Left lung (tissue), 10 donors: ENCODE data around the gene EGR4. TPM values are rescaled to one million over a fixed set of nuclear protein-coding genes. Genes with fewer than 3 reads are reported as not detected.

ENCODE experiments used
- ATAC-seq: fragments of 200-7000 bp; cut with Tn5 transposase; one replicate; pipeline ENCODE4 v1.9.1; 2020; ENCODE audit warnings: moderate library complexity
- DNase-seq, 4 donors: peaks; one replicate each; pipeline ENCODE4 v3.0.0-alpha.2; 2013 to 2020
- H3K27ac ChIP-seq, 2 donors: fragments of 200-600 bp; sonication (generic) in 1 of 2; one replicate each; pipeline versions ENCODE4 v1.5.0 to v1.8.0; 2020 to 2021
- H3K27me3 ChIP-seq, 2 donors: fragments of 200-600 bp; sonication (generic) in 1 of 2; one replicate each; pipeline versions ENCODE4 v1.5.0 to v1.8.0; 2020 to 2021
- H3K36me3 ChIP-seq, 2 donors: fragments of 200-600 bp; sonication (generic) in 1 of 2; one replicate each; pipeline versions ENCODE4 v1.5.0 to v1.8.0; 2020 to 2021
- H3K4me1 ChIP-seq, 2 donors: fragments of 200-600 bp; one replicate each; pipeline ENCODE4 v1.8.0; 2021
- H3K4me3 ChIP-seq, 2 donors: fragments of 200-600 bp; sonication (generic) in 1 of 2; one replicate each; pipeline versions ENCODE4 v1.5.0 to v1.8.0; 2020 to 2021; ENCODE audit warnings: mild to moderate bottlenecking in 1 of 2
- H3K9me3 ChIP-seq, 2 donors: fragments of 200-600 bp; sonication (generic) in 1 of 2; one replicate each; pipeline versions ENCODE4 v1.5.0 to v1.8.0; 2020 to 2021
- intact Hi-C, 2 donors: fragments of 100-400 bp; cut with DNase I; formaldehyde crosslinking; loops; one replicate each; pipeline versions ENCODE4 v1.11.2 to v1.14.2; 2022
- polyA plus RNA-seq, 6 donors: library from polyadenylated mRNA; unstranded; fragments of 120-200 nt; gene quantifications; one replicate each; pipeline ENCODE4 v1.2.1, GENCODE V29; 2013; ENCODE audit not compliant: insufficient read length in 6 of 6
- total RNA-seq, 2 donors: library from RNA; stranded (reverse); fragmentation: NEBNext Ultra II Directional; extraction: Animal tissue kit (Norgen Biotek cat#: 25700); gene quantifications; one replicate each; pipeline ENCODE4 v1.2.1, GENCODE V29; 2021
- TF ChIP-seq, protein P1 (sequence below), 2 donors: fragments of 200-600 bp; sonication (generic) in 1 of 2; IDR thresholded peaks; one replicate each; pipeline versions ENCODE4 v1.5.0 to v1.8.0; 2021; ENCODE audit warnings: antibody characterized with exemption in 2 of 2
- donor health status: DM: no; HTN: yes; CAD: no.
- donor health status: DM: no; HTN: no; CAD: no.

Gene EGR4
- total and polyA plus RNA-seq, 8 donors, result 0.08 TPM; not detected in 7

DNA sequence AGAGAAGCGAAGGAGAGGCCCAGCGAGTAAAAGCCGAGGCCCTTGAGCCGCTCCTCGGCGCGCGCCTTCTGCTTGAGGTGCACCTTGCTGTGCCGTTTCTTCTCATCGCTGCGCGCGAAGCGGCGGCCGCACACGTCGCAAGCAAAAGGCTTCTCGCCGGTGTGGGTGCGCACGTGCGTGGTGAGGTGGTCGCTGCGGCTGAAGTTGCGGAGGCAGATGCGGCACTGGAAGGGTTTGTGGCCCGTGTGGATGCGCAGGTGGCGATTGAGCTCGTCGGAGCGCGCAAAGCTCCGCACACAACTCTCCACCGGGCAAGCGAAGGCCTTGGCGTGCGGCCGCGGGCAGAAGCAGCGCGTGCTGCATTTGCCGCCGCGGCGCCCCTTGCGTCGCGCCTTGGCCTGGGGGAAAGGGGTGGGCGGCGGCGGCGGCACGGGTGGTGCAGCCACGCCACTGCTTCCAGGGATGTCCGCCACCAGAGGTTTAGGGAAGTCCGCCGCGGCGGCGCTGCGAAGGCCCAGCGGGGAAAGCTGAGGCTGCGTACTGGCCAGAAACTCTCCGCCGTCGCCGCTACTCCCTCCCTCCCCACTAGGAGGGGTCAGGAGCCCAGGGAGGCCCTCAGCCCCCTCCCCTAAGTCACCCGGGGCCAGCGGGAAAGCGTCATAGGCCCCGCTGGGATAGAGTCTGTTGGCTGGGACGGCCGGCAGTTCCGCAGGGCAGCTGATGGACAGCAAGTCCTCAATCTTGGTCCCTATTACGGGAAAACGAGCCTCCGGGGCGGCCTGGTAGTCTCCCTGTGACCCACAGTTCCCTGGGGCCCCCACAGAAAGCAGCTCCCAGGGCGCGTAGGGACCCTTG is 1.7 kb downstream of the EGR4 start:
- peaks cover 56 to 96% of the 10 kb centered on the region in 2 donors for H3K27me3 ChIP-seq
- H3K4me3 ChIP-seq, result no peak overlapping the region
- peak; percentile 7 for ATAC-seq
- H3K4me1 ChIP-seq, result peaks cover 8 to 24% of the 10 kb centered on the region in 2 donors
- intact Hi-C loops, result no loop called here
- TF ChIP-seq, protein P1, sequence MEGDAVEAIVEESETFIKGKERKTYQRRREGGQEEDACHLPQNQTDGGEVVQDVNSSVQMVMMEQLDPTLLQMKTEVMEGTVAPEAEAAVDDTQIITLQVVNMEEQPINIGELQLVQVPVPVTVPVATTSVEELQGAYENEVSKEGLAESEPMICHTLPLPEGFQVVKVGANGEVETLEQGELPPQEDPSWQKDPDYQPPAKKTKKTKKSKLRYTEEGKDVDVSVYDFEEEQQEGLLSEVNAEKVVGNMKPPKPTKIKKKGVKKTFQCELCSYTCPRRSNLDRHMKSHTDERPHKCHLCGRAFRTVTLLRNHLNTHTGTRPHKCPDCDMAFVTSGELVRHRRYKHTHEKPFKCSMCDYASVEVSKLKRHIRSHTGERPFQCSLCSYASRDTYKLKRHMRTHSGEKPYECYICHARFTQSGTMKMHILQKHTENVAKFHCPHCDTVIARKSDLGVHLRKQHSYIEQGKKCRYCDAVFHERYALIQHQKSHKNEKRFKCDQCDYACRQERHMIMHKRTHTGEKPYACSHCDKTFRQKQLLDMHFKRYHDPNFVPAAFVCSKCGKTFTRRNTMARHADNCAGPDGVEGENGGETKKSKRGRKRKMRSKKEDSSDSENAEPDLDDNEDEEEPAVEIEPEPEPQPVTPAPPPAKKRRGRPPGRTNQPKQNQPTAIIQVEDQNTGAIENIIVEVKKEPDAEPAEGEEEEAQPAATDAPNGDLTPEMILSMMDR (IDR thresholded peaks at IDR 0.05), result no peak
- peak in 1 of 4 donors; percentile 72 for DNase-seq
- H3K9me3 ChIP-seq, result no peaks in the 10 kb centered on the region
- H3K27ac ChIP-seq, result no peak overlapping the region
- H3K36me3 ChIP-seq, result no peaks in the 10 kb centered on the region

DNA sequence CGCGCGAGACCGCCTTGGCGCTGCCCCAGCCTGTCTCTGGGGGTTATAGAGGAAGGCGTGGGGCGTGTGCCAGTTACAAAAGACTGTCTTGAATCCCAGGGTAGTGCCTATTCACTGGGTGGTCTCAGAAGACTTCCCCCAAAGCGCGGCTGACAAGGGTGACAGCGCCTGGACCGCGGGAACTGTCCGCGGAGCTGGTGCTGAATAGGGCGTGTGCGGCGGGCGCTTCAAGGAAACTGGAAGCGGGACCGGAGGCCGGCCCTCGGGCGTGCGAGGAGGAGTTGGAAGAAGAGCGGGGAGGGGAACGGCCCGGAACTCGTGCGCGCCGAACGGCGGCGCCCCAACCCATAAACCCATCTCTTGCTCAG is 2.3 kb downstream of the EGR4 start:
- TF ChIP-seq, protein P1 (IDR thresholded peaks at IDR 0.05), result no peak
- peaks cover 62 to 96% of the 10 kb centered on the region in 2 donors for H3K27me3 ChIP-seq
- H3K4me3 ChIP-seq, result no peak overlapping the region
- DNase-seq (peak; percentile 54 to 87 (median 76)), ATAC-seq (peak; percentile 89)
- peaks cover 8 to 24% of the 10 kb centered on the region in 2 donors for H3K4me1 ChIP-seq
- intact Hi-C loops, result no loop called here
- H3K27ac ChIP-seq, result no peak overlapping the region
- H3K9me3 ChIP-seq, result no peaks in the 10 kb centered on the region
- no peaks in the 10 kb centered on the region for H3K36me3 ChIP-seq

DNA sequence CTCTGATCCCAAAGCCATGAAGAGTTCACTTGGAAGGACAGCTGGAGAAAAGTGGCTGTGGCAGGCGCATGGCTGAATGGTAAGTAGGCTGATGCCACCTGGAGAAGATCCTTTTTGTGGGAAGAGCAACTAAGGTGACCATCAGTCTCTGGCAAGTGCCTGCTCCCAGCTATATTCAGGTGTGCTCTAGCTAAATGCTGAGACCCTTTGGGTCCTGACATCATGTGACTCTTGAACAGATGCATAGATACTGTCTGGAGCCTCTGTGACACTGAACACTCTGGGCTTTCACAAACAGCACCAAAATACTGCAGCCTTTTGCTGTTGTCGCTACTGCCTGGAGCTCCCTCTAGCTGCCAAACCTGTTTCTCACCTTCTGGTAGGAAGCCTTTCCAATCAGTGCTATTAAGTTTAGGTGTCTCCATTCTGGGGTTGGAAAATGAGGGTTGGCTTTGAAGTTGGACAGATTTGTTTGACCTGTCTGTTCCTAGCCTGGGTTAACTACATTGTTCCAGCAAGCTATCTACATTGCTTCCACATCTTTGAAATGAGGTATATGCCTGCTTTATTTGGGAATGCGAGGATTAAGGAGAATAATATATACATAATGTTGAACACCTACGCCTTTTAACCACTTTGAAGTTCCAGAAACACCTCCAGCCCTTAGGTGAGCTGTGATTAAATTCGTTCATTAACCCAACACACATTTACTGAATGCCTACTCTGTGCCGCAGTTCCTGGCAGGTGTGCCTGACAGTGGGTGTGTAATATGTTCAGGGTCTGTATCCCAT is 3.1 kb downstream of the EGR4 start:
- H3K4me3 ChIP-seq, result no peak overlapping the region
- peaks cover 8 to 24% of the 10 kb centered on the region in 2 donors for H3K4me1 ChIP-seq
- TF ChIP-seq, protein P1 (IDR thresholded peaks at IDR 0.05), result peak; percentile 24 to 28
- no peaks in the 10 kb centered on the region for H3K9me3 ChIP-seq
- ATAC-seq (peak; percentile 51), DNase-seq (no peak)
- peaks cover 59 to 96% of the 10 kb centered on the region in 2 donors for H3K27me3 ChIP-seq
- no peak overlapping the region for H3K27ac ChIP-seq
- intact Hi-C loops, result no loop called here
- H3K36me3 ChIP-seq, result no peaks in the 10 kb centered on the region

DNA sequence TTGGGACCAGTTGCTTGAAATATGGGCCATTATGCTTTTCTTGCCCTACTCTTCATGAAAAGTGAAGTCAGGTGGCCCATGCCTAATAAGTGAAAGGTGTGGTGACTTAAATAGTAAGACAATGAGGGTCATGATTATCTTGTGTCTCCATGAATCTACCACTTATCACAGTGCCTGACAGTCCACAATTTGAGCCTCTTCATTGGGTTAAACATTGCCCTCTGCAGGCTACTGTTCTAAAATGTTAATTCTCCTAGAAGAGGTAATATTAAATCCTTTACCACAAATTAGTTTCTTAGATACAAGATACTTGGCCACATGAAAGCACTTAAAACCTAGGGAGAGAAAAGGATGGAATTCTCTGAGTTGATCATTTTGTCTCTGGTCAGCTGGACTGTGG is 4.0 kb downstream of the EGR4 start:
- peaks cover 57 to 96% of the 10 kb centered on the region in 2 donors for H3K27me3 ChIP-seq
- no peak for DNase-seq
- intact Hi-C loops, result no loop called here
- no peak for ATAC-seq
- no peaks in the 10 kb centered on the region for H3K36me3 ChIP-seq
- H3K9me3 ChIP-seq, result no peaks in the 10 kb centered on the region
- TF ChIP-seq, protein P1 (IDR thresholded peaks at IDR 0.05), result no peak
- H3K27ac ChIP-seq, result no peak overlapping the region
- H3K4me1 ChIP-seq, result peaks cover 8 to 33% of the 10 kb centered on the region in 2 donors
- H3K4me3 ChIP-seq, result no peak overlapping the region

DNA sequence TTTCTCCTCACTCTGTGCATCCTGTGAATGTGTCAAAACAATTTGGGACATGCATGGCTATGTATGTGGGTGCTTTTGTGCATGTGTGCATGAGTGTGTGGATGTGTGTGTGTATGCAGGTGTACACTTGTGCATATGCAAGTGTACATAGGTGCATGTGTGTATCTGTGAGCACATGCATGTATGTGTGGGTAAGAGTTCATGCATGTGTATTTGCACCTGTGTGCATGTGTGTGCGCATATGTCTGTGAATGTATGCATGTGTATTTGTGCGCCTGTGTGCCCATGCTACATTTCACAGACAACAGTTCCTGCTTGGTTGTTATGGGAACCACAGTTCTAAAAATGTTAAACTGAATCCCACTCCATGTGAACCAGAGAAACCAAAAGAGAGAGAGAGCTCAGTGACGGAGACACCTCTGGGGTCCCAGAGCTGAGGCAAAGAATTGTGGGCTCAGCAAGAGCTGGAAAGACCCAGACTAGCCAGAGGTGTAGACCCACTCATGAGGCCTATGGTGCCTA is 7.2 kb downstream of the EGR4 start:
- intact Hi-C loops, result no loop called here
- no peak overlapping the region for H3K27ac ChIP-seq
- no peak for DNase-seq
- TF ChIP-seq, protein P1 (IDR thresholded peaks at IDR 0.05), result no peak
- H3K36me3 ChIP-seq, result no peaks in the 10 kb centered on the region
- peaks cover 8 to 25% of the 10 kb centered on the region in 2 donors for H3K4me1 ChIP-seq
- no peaks in the 10 kb centered on the region for H3K9me3 ChIP-seq
- H3K27me3 ChIP-seq, result peaks cover 26 to 78% of the 10 kb centered on the region in 2 donors
- no peak overlapping the region for H3K4me3 ChIP-seq
- no peak for ATAC-seq
